Adrenal gland (tissue), 12 donors: ENCODE results near the gene IGSF6. TPM values are rescaled to one million over a fixed set of nuclear protein-coding genes. Genes with fewer than 3 reads are reported as not detected.
"Not testable (repeated sequence)": the region's sequence is repeated elsewhere in the genome, so short reads cannot be mapped to it uniquely, and the experiment has no call there.

Experiments used
- DNase-seq, 7 donors: peaks; one replicate each; pipeline ENCODE4 v3.0.0-alpha.2; 2019 to 2020
- H3K27ac ChIP-seq, 5 donors: fragments of 200-600 bp; sonication (generic) in 4 of 5; 1 replicate in 3 of 5; 2 replicates in 2 of 5; pipeline versions ENCODE4 v1.5.1 to v1.8.0; 2016 to 2020; ENCODE audit warnings: mild to moderate bottlenecking in 1 of 5
- H3K27me3 ChIP-seq: fragments of 200-600 bp; 2 replicates; pipeline ENCODE4 v1.8.0; 2021
- H3K36me3 ChIP-seq, 2 donors: fragments of 200-600 bp; replicated peaks in 1 of 2; 1 replicate in 1 of 2; 2 replicates in 1 of 2; pipeline versions ENCODE4 v1.5.1 to v1.8.0; 2018 to 2022
- H3K4me1 ChIP-seq, 2 donors: fragments of 200-600 bp; replicated peaks in 1 of 2; 1 replicate in 1 of 2; 2 replicates in 1 of 2; pipeline versions ENCODE4 v1.5.1 to v1.8.0; 2018 to 2021
- H3K4me3 ChIP-seq, 4 donors: fragments of 200-600 bp; sonication (generic) in 3 of 4; one replicate each; pipeline ENCODE4 v1.5.1; 2016 to 2018
- H3K9me3 ChIP-seq, 3 donors: fragments of 200-600 bp; sonication (generic) in 1 of 3; replicated peaks in 1 of 3; 1 replicate in 2 of 3; 2 replicates in 1 of 3; pipeline versions ENCODE4 v1.5.1 to v1.8.0; 2016 to 2021
- CTCF ChIP-seq, 6 experiments: fragments of 450-650 bp in 4 of 6; fragments of 200-600 bp in 2 of 6; sonication (generic) in 1 of 6; IDR thresholded peaks; 1 replicate in 5 of 6; 2 replicates in 1 of 6; pipeline versions ENCODE4 v1.5.1 to v1.8.0; 2016 to 2021; ENCODE audit warnings: antibody characterized with exemption in 6 of 6, mild to moderate bottlenecking in 2 of 6, moderate library complexity in 1 of 6
- POLR2A ChIP-seq, 2 donors: fragments of 450-650 bp; IDR thresholded peaks; one replicate each; pipeline ENCODE4 v1.6.1; 2017; ENCODE audit warnings: antibody characterized with exemption in 2 of 2, mild to moderate bottlenecking in 2 of 2, moderate library complexity in 1 of 2
- WGBS, 4 donors: extraction: QIAGEN DNeasy Blood & Tissue Kit in 2 of 4; methylation state at CpG; one replicate each; pipeline versions ENCODE4 v1.1.5 to v1.1.7; 2013 to 2017; 5-methylcytosine and 5-hydroxymethylcytosine counted together
- intact Hi-C, 2 donors: fragments of 100-400 bp; cut with DNase I; formaldehyde crosslinking; loops; one replicate each; pipeline versions ENCODE4 v1.14.1 to v1.15.0; 2022 to 2023
- polyA plus RNA-seq, 3 donors: library from polyadenylated mRNA; stranded (reverse); fragments of 200-250 nt in 2 of 3; fragments of 350-450 nt in 1 of 3; fragmentation: Illumina TruSeq in 1 of 3; extraction: RNeasy Lipid Tissue Mini Kit (QIAGEN cat#74804) in 1 of 3; gene quantifications; one replicate each; pipeline ENCODE4 v1.2.3, GENCODE V29; 2013 to 2014
- total RNA-seq, 9 donors: library from RNA; depleted of rRNA in 4 of 9; stranded (reverse); fragments of >200 nt in 4 of 9; fragments of 120-200 nt in 1 of 9; fragmentation: NEBNext Ultra II Directional in 1 of 9; extraction: Animal tissue kit (Norgen Biotek cat#: 25700) in 1 of 9; gene quantifications; one replicate each; pipeline versions ENCODE4 v1.1.0 to v1.2.4, GENCODE V29; 2013 to 2023
- donor health status: healthy with polysubstance abuse.
- donor health status: Bipolar disorder and iron deficiency.
- donor health status: DM: yes; HTN: yes; CAD: no.
- donor health status: DM: no; HTN: no; CAD: no.
- donor health status: DM: no; HTN: no; CAD: no.
- donor health status: DM: yes; HTN: yes; CAD: no.

Gene IGSF6
- total and polyA plus RNA-seq, 12 donors = 3.3 to 35.6 (median 9.1) TPM

- peak overlapping the region in 3 of 5 donors; percentile 16 to 38 (median 27) for H3K27ac ChIP-seq
- intact Hi-C loops, H3K4me3 ChIP-seq, DNase-seq, H3K9me3 ChIP-seq, H3K36me3 ChIP-seq, H3K27me3 ChIP-seq: not testable (repeated sequence)
- WGBS, 4 donors = 90 to 96% (median 92%) methylated on average over 6 of the region's 6 CpGs
- H3K4me1 ChIP-seq = peaks cover 35 to 73% of the 10 kb centered on the region in 2 donors
These were observed 21.5 kb downstream of the IGSF6 start for GRCh38 chr16:21630866-21631265.

- H3K27me3 ChIP-seq, H3K9me3 ChIP-seq, H3K4me3 ChIP-seq, intact Hi-C loops, H3K36me3 ChIP-seq, DNase-seq: not testable (repeated sequence)
- H3K4me1 ChIP-seq = peaks cover 33 to 79% of the 10 kb centered on the region in 2 donors
- 96 to 98% (median 97%) methylated on average over 23 to 37 of the region's 37 CpGs for WGBS, 4 donors
- peak overlapping the region in 2 of 5 donors; percentile 22 to 56 for H3K27ac ChIP-seq
These were observed 22.5 kb downstream of the IGSF6 start for GRCh38 chr16:21629616-21630539.

DNA sequence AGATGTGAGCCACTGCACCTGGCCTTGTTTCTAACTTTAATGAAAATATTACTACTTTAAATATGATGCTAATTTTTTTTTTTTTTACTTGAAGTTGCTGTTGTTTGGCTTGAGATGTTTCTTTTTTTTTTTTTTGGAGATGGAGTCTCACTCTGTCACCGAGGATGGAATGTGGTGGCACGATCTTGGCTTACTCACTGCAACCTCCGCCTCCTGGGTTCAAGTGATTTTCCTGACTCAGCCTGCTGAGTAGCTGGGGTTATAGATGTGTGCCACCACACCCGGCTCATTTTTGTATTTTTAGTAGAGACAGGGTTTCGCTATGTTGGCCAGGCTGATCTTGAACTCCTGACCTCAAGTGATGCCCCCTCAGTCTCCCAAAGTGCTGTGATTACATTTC lies 23.6 kb downstream of the IGSF6 start:
- TF ChIP-seq POLR2A (IDR thresholded peaks at IDR 0.05) (no peak), CTCF (IDR thresholded peaks at IDR 0.05) (no peak)

GRCh38 chr16:21628121-21628726 lies 24.2 kb downstream of the IGSF6 start:
- intact Hi-C loops = no loop called here
- WGBS, 4 donors = 78 to 89% (median 89%) methylated on average over 3 to 5 of the region's 5 CpGs
- no peaks in the 10 kb centered on the region for H3K9me3 ChIP-seq
- H3K36me3 ChIP-seq = peaks cover 0 to 7% of the 10 kb centered on the region in 2 donors
- peaks cover 22 to 65% of the 10 kb centered on the region in 2 donors for H3K4me1 ChIP-seq
- TF ChIP-seq POLR2A (IDR thresholded peaks at IDR 0.05) (no peak), CTCF (IDR thresholded peaks at IDR 0.05) (no peak)
- H3K27ac ChIP-seq = peak overlapping the region in 2 of 5 donors; percentile 9 to 53
- H3K4me3 ChIP-seq = no peak overlapping the region
- no peak for DNase-seq
- H3K27me3 ChIP-seq = no peaks in the 10 kb centered on the region

More for the DNA sequence above, 23.6 kb downstream of the IGSF6 start:
- peak in 3 of 7 donors; percentile 44 to 56 (median 54) for DNase-seq
- intact Hi-C loops = no loop called here
- Histone ChIP-seq H3K9me3 (no peaks in the 10 kb centered on the region), H3K4me1 (peaks cover 22 to 71% of the 10 kb centered on the region in 2 donors), H3K36me3 (peaks cover 0 to 7% of the 10 kb centered on the region in 2 donors), H3K27me3 (no peaks in the 10 kb centered on the region), H3K4me3 (no peak overlapping the region), H3K27ac (peak overlapping the region in 3 of 5 donors; percentile 22 to 56 (median 44))
- WGBS, 4 donors = 53 to 56% (median 56%) methylated on average over 5 of the region's 5 CpGs

GRCh38 chr16:21626659-21627277 lies 25.6 kb downstream of the IGSF6 start:
- intact Hi-C loops = no loop called here
- peaks cover 18 to 53% of the 10 kb centered on the region in 2 donors for H3K4me1 ChIP-seq
- H3K27me3 ChIP-seq = no peaks in the 10 kb centered on the region
- WGBS, 4 donors = 23 to 27% (median 26%) methylated on average over 6 of the region's 6 CpGs
- peaks cover 0 to 7% of the 10 kb centered on the region in 2 donors for H3K36me3 ChIP-seq
- peak in 6 of 7 donors; percentile 43 to 89 (median 59) for DNase-seq
- H3K9me3 ChIP-seq = no peaks in the 10 kb centered on the region
- H3K27ac ChIP-seq = peak overlapping the region in 3 of 5 donors; percentile 3 to 75 (median 72)
- no peak overlapping the region for H3K4me3 ChIP-seq
- no peak for TF ChIP-seq POLR2A (IDR thresholded peaks at IDR 0.05)
